BE2C (cell line): Measurements from ENCODE around the gene NSDHL. TPM values are rescaled to one million over a fixed set of nuclear protein-coding genes. Genes with fewer than 3 reads are reported as not detected.
"Not testable (repeated sequence)": the region's sequence is repeated elsewhere in the genome, so short reads cannot be mapped to it uniquely, and the experiment has no call there.

Source experiments
- DNase-seq: peaks from one replicate; pipeline ENCODE4 v3.0.0-alpha.2; 2020
- H3K27me3 ChIP-seq: fragments of 250-450 bp; sonication (Bioruptor Pico); 2 replicates; pipeline ENCODE4 v1.5.1; 2020; ENCODE audit warnings: mild to moderate bottlenecking
- H3K36me3 ChIP-seq: fragments of 250-450 bp; sonication (Bioruptor Pico); 2 replicates; pipeline ENCODE4 v1.5.1; 2020; ENCODE audit warnings: mild to moderate bottlenecking
- H3K4me1 ChIP-seq: fragments of 250-450 bp; sonication (Bioruptor Pico); 2 replicates; pipeline ENCODE4 v1.5.1; 2020
- H3K4me3 ChIP-seq: 2 replicates; pipeline ENCODE4 v1.5.1; 2011; ENCODE audit warnings: low read depth, low read length
- H3K9me3 ChIP-seq: fragments of 250-450 bp; sonication (Bioruptor Pico); 2 replicates; pipeline ENCODE4 v1.5.1; 2020
- CTCF ChIP-seq: IDR thresholded peaks from 2 replicates; pipeline ENCODE4 v1.5.1; 2012; ENCODE audit warnings: mild to moderate bottlenecking, low read depth, low read length
- polyA plus RNA-seq: library from polyadenylated mRNA; unstranded; fragments of >200 nt; gene quantifications from one replicate; pipeline ENCODE4 v1.2.1, GENCODE V29; 2012; ENCODE audit warnings: low read depth, missing spikeins; ENCODE audit not compliant: insufficient read length, insufficient read depth

Gene NSDHL
- polyA plus RNA-seq: 45.3 TPM

GRCh38 chrX:152830312-152831305 is at the start of gene NSDHL, which contains the start of gene CETN2:
NSDHL (plus strand) TSS chrX:152831063; CDS start chrX:152846325, 15,262 bp downstream.
CETN2 (minus strand) TSS chrX:152830757; CDS start chrX:152830710, 47 bp downstream.
- Histone ChIP-seq H3K9me3 (no peaks in the 10 kb centered on the region), H3K27me3 (no peaks in the 10 kb centered on the region), H3K4me1 (no peaks in the 10 kb centered on the region), H3K36me3 (no peaks in the 10 kb centered on the region), H3K4me3 (peak within 1 kb of the TSS; percentile 72)
- TF ChIP-seq CTCF: no peak
- DNase-seq: peak; percentile 95

- not testable (repeated sequence) for DNase-seq, H3K27me3 ChIP-seq, H3K4me1 ChIP-seq, H3K36me3 ChIP-seq, H3K4me3 ChIP-seq, H3K9me3 ChIP-seq
These were observed 43.8 kb upstream of the NSDHL start for GRCh38 chrX:152787062-152787461.

GRCh38 chrX:152798945-152799344 is 31.9 kb upstream of the NSDHL start:
- no peak for DNase-seq
- H3K4me1 ChIP-seq: no peaks in the 10 kb centered on the region
- H3K36me3 ChIP-seq: no peaks in the 10 kb centered on the region
- no peaks in the 10 kb centered on the region for H3K27me3 ChIP-seq
- H3K9me3 ChIP-seq: no peaks in the 10 kb centered on the region
- no peak overlapping the region for H3K4me3 ChIP-seq
- TF ChIP-seq CTCF: no peak

- H3K9me3 ChIP-seq: no peaks in the 10 kb centered on the region
- H3K36me3 ChIP-seq: no peaks in the 10 kb centered on the region
- no peak for TF ChIP-seq CTCF
- DNase-seq: peak; percentile 60
- peaks cover 9% of the 10 kb centered on the region for H3K4me1 ChIP-seq
- no peak overlapping the region for H3K4me3 ChIP-seq
- no peaks in the 10 kb centered on the region for H3K27me3 ChIP-seq
These were observed 24.8 kb upstream of the NSDHL start for GRCh38 chrX:152806035-152806434.

GRCh38 chrX:152810403-152810802 is 20.5 kb upstream of the NSDHL start:
- DNase-seq: peak; percentile 78
- no peaks in the 10 kb centered on the region for H3K27me3 ChIP-seq
- H3K9me3 ChIP-seq: no peaks in the 10 kb centered on the region
- no peak overlapping the region for H3K4me3 ChIP-seq
- peaks cover 9% of the 10 kb centered on the region for H3K4me1 ChIP-seq
- no peaks in the 10 kb centered on the region for H3K36me3 ChIP-seq
- no peak for TF ChIP-seq CTCF

GRCh38 chrX:152813206-152813605 is 17.7 kb upstream of the NSDHL start:
- H3K4me3 ChIP-seq: no peak overlapping the region
- TF ChIP-seq CTCF: no peak
- H3K27me3 ChIP-seq: no peaks in the 10 kb centered on the region
- H3K36me3 ChIP-seq: no peaks in the 10 kb centered on the region
- peaks cover 4% of the 10 kb centered on the region for H3K4me1 ChIP-seq
- no peaks in the 10 kb centered on the region for H3K9me3 ChIP-seq
- no peak for DNase-seq
